ENCODE data around the gene MREG.
"Not testable (repeated sequence)": the region's sequence is repeated elsewhere in the genome, so short reads cannot be mapped to it uniquely, and the experiment has no call there.

MREG gene

DNA sequence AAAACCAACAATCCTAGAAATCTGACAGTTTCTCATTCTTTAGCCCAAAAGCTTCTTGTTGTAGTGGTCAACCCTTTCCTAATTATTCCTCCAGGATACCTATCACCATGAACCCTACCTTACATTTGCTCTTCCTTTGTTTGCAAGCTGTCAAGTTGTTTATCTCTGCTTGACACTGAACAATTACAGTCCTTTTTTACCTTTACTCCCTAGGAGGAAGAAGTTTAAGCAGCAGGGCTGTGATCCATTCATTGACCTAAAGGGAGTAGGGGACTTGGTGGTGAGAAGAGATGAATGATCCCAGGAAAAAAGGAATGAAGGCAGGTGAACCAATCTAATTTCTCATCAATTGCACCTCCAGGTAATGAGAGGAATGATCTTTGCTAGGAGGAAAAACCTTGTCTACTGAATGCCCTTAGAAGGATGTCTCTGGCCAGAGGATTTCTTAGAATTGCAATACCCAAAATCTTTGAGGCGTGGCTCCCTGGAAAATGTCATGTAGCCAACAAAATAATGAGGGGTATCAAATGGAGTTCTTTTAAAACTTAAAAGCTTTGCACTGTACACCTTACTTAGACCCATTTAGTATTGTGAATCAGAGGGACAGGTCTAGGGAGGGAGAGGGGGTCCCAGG lies 47.7 kb downstream of the MREG start:
- Histone ChIP-seq H3K79me2 (ENCODE audit: insufficient read depth, low read length) (no peaks in the 10 kb centered on the region), H3K27ac (ENCODE audit: low read depth, low read length, poor library complexity, severe bottlenecking) (no peak overlapping the region), H3K36me3 (ENCODE audit: insufficient read depth, low read length) (no peaks in the 10 kb centered on the region), H3K9me2 (ENCODE audit: low read depth, low read length) (no peaks in the 10 kb centered on the region), H3K4me3 (ENCODE audit: low read depth, low read length, poor library complexity, severe bottlenecking) (no peak overlapping the region), H3K4me1 (ENCODE audit: insufficient read depth, low read length, severe bottlenecking) (no peaks in the 10 kb centered on the region), H3K9me3 (ENCODE audit: low read length) (no peaks in the 10 kb centered on the region), H3K27me3 (ENCODE audit: insufficient read depth, low read length) (no peaks in the 10 kb centered on the region), H3K4me2 (ENCODE audit: low read length) (no peak overlapping the region), H3F3A (ENCODE audit: insufficient read depth, low read length) (no peaks in the 10 kb centered on the region), H2AFZ (ENCODE audit: low read length) (no peak overlapping the region), H4K20me1 (ENCODE audit: insufficient read depth, low read length) (no peaks in the 10 kb centered on the region), H3K9ac (ENCODE audit: low read length) (no peak overlapping the region)
- no peak for TF ChIP-seq CTCF (IDR thresholded peaks at IDR 0.05; ENCODE audit: low read length)

GRCh38 chr2:215961981-215962380 lies 51.4 kb downstream of the MREG start:
- TF ChIP-seq CTCF (IDR thresholded peaks at IDR 0.05; ENCODE audit: low read length) (no peak), EZH2 (IDR thresholded peaks at IDR 0.05; ENCODE audit: borderline replicate concordance, low read length) (no peak)
- H2AFZ ChIP-seq (ENCODE audit: low read length): no peak overlapping the region

DNA sequence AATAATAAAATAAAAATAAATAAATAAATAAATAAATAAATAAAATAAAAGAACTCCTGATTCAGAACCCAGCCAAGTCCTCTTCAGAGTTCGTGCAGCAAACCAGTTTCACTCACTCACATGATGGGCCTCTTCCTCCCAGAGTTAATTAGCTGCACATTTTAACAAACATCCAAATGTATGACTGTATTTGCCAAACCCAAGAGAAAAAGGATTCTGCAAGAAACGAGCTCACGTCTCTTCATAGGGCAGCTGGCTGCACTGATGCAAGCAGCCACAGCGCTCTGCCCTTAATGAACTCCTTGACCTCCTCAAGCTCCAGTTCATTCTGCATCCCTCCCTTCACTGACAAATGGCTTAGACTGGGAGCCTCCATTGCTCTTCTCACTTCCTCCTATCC lies 55.1 kb downstream of the MREG start:
- Histone ChIP-seq H3F3A (ENCODE audit: insufficient read depth, low read length) (no peaks in the 10 kb centered on the region), H3K27me3 (ENCODE audit: insufficient read depth, low read length) (no peaks in the 10 kb centered on the region), H3K4me2 (ENCODE audit: low read length) (no peak overlapping the region), H2AFZ (ENCODE audit: low read length) (no peak overlapping the region), H3K9me2 (ENCODE audit: low read depth, low read length) (no peaks in the 10 kb centered on the region), H4K20me1 (ENCODE audit: insufficient read depth, low read length) (no peaks in the 10 kb centered on the region), H3K4me1 (ENCODE audit: insufficient read depth, low read length, severe bottlenecking) (no peaks in the 10 kb centered on the region), H3K79me2 (ENCODE audit: insufficient read depth, low read length) (no peaks in the 10 kb centered on the region), H3K4me3 (ENCODE audit: low read depth, low read length, poor library complexity, severe bottlenecking) (no peak overlapping the region), H3K36me3 (ENCODE audit: insufficient read depth, low read length) (no peaks in the 10 kb centered on the region), H3K27ac (ENCODE audit: low read depth, low read length, poor library complexity, severe bottlenecking) (no peak overlapping the region), H3K9ac (ENCODE audit: low read length) (no peak overlapping the region), H3K9me3 (ENCODE audit: low read length) (no peaks in the 10 kb centered on the region)
- no peak for TF ChIP-seq EZH2 (IDR thresholded peaks at IDR 0.05; ENCODE audit: borderline replicate concordance, low read length)
- TF ChIP-seq CTCF (IDR thresholded peaks at IDR 0.05; ENCODE audit: low read length): no peak

More at GRCh38 chr2:215961981-215962380, 51.4 kb downstream of the MREG start:
- H3K36me3 ChIP-seq (ENCODE audit: insufficient read depth, low read length): no peaks in the 10 kb centered on the region
- H3K9me3 ChIP-seq (ENCODE audit: low read length): no peaks in the 10 kb centered on the region
- H3K4me2 ChIP-seq (ENCODE audit: low read length): no peak overlapping the region
- H3K27ac ChIP-seq (ENCODE audit: low read depth, low read length, poor library complexity, severe bottlenecking): no peak overlapping the region
- H3K4me3 ChIP-seq (ENCODE audit: low read depth, low read length, poor library complexity, severe bottlenecking): no peak overlapping the region
- no peaks in the 10 kb centered on the region for H4K20me1 ChIP-seq (ENCODE audit: insufficient read depth, low read length)
- no peak overlapping the region for H3K9ac ChIP-seq (ENCODE audit: low read length)
- no peaks in the 10 kb centered on the region for H3K27me3 ChIP-seq (ENCODE audit: insufficient read depth, low read length)
- H3K79me2 ChIP-seq (ENCODE audit: insufficient read depth, low read length): no peaks in the 10 kb centered on the region
- no peaks in the 10 kb centered on the region for H3F3A ChIP-seq (ENCODE audit: insufficient read depth, low read length)
- no peaks in the 10 kb centered on the region for H3K4me1 ChIP-seq (ENCODE audit: insufficient read depth, low read length, severe bottlenecking)
- H3K9me2 ChIP-seq (ENCODE audit: low read depth, low read length): no peaks in the 10 kb centered on the region

GRCh38 chr2:215957354-215958122 lies 55.8 kb downstream of the MREG start:
- H3F3A ChIP-seq (ENCODE audit: insufficient read depth, low read length); H3K4me1 ChIP-seq (ENCODE audit: insufficient read depth, low read length, severe bottlenecking); H3K4me2 ChIP-seq (ENCODE audit: low read length); H3K79me2 ChIP-seq (ENCODE audit: insufficient read depth, low read length); H3K9me3 ChIP-seq (ENCODE audit: low read length); H4K20me1 ChIP-seq (ENCODE audit: insufficient read depth, low read length); H3K9me2 ChIP-seq (ENCODE audit: low read depth, low read length); H3K9ac ChIP-seq (ENCODE audit: low read length); H3K27ac ChIP-seq (ENCODE audit: low read depth, low read length, poor library complexity, severe bottlenecking); H3K4me3 ChIP-seq (ENCODE audit: low read depth, low read length, poor library complexity, severe bottlenecking); H3K27me3 ChIP-seq (ENCODE audit: insufficient read depth, low read length); H3K36me3 ChIP-seq (ENCODE audit: insufficient read depth, low read length); H2AFZ ChIP-seq (ENCODE audit: low read length): not testable (repeated sequence)
